Stomach (tissue), 4 donors: ENCODE results near the gene GNG14.

Source experiments
- CTCF ChIP-seq, 7 experiments: fragments of 450-650 bp in 4 of 7; fragments of 200-600 bp in 3 of 7; sonication (generic) in 3 of 7; IDR thresholded peaks; one replicate each; pipeline ENCODE4 v1.5.1; 2016 to 2019; ENCODE audit warnings: antibody characterized with exemption in 7 of 7, control low read depth in 2 of 7, mild to moderate bottlenecking in 1 of 7
- POLR2A ChIP-seq, 4 donors: fragments of 450-650 bp; IDR thresholded peaks; one replicate each; pipeline ENCODE4 v1.6.1; 2016; ENCODE audit warnings: antibody characterized with exemption in 4 of 4, control low read depth in 2 of 4, mild to moderate bottlenecking in 1 of 4, moderate library complexity in 1 of 4
- POLR2AphosphoS5 ChIP-seq, 3 donors: sonication (generic); formaldehyde crosslinking; IDR thresholded peaks; one replicate each; pipeline ENCODE4 v1.6.1; 2016; ENCODE audit warnings: antibody characterized with exemption in 3 of 3

- TF ChIP-seq POLR2A (IDR thresholded peaks at IDR 0.05) (no peak), POLR2AphosphoS5 (IDR thresholded peaks at IDR 0.05) (no peak), CTCF (IDR thresholded peaks at IDR 0.05) (no peak)
Observed at GRCh38 chr19:12656899-12657571, 30.8 kb upstream of the GNG14 start.
